HepG2 (cell line): Measurements from ENCODE around the gene RGS6.

Experiments
- ARHGAP35 ChIP-seq: sonication (generic); formaldehyde crosslinking; IDR thresholded peaks from 2 replicates; pipeline ENCODE4 v1.9.0; 2022; ENCODE audit warnings: mild to moderate bottlenecking, inconsistent platforms, moderate library complexity, missing genetic modification reagents, borderline replicate concordance
- CHCHD3 ChIP-seq: sonication (generic); formaldehyde crosslinking; IDR thresholded peaks from 2 replicates; pipeline ENCODE4 v1.8.0; 2022; ENCODE audit warnings: mild to moderate bottlenecking, missing genetic modification reagents, moderate library complexity
- DR1 ChIP-seq: sonication (generic); formaldehyde crosslinking; IDR thresholded peaks from 2 replicates; pipeline ENCODE4 v1.8.0; 2021; ENCODE audit warnings: mild to moderate bottlenecking, missing genetic modification reagents, inconsistent platforms
- MYC ChIP-seq: sonication (generic); formaldehyde crosslinking; IDR thresholded peaks from 2 replicates; pipeline ENCODE4 v1.9.0; 2021; ENCODE audit warnings: missing genetic modification reagents, borderline replicate concordance

DNA sequence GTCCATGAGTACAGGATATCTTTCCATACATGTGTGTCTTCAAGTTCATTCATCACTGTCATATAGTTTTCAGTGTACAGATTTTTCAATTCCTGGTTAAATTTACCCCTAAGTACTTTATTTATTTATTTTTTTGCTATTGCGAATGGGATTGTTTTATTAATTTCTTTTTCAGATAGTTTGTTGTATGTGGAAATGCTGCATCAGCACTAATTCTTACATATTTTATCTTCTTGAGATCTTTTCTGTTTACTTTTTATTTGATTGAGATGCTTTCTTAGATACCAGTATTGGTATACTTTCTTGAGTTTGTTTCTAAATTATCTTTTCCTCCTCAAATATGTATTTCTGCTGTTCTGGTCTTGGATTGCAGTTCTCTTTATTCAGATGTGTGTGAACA, 148.9 kb downstream of the RGS6 start:
- TF ChIP-seq MYC (CRISPR knock-in tag) (no peak), ARHGAP35 (CRISPR knock-in tag) (no peak), DR1 (CRISPR knock-in tag) (no peak), CHCHD3 (CRISPR knock-in tag) (no peak)
